SIG-M5 (cell line): ENCODE results near the gene ANO10.
"Not testable (repeated sequence)": the region's sequence is repeated elsewhere in the genome, so short reads cannot be mapped to it uniquely, and the experiment has no call there.

ENCODE experiments used
- DNase-seq: peaks from one replicate; lab custom pipeline; 2025; lab: John Stamatoyannopoulos, UW

ANO10 gene, protein sequence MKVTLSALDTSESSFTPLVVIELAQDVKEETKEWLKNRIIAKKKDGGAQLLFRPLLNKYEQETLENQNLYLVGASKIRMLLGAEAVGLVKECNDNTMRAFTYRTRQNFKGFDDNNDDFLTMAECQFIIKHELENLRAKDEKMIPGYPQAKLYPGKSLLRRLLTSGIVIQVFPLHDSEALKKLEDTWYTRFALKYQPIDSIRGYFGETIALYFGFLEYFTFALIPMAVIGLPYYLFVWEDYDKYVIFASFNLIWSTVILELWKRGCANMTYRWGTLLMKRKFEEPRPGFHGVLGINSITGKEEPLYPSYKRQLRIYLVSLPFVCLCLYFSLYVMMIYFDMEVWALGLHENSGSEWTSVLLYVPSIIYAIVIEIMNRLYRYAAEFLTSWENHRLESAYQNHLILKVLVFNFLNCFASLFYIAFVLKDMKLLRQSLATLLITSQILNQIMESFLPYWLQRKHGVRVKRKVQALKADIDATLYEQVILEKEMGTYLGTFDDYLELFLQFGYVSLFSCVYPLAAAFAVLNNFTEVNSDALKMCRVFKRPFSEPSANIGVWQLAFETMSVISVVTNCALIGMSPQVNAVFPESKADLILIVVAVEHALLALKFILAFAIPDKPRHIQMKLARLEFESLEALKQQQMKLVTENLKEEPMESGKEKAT

DNA sequence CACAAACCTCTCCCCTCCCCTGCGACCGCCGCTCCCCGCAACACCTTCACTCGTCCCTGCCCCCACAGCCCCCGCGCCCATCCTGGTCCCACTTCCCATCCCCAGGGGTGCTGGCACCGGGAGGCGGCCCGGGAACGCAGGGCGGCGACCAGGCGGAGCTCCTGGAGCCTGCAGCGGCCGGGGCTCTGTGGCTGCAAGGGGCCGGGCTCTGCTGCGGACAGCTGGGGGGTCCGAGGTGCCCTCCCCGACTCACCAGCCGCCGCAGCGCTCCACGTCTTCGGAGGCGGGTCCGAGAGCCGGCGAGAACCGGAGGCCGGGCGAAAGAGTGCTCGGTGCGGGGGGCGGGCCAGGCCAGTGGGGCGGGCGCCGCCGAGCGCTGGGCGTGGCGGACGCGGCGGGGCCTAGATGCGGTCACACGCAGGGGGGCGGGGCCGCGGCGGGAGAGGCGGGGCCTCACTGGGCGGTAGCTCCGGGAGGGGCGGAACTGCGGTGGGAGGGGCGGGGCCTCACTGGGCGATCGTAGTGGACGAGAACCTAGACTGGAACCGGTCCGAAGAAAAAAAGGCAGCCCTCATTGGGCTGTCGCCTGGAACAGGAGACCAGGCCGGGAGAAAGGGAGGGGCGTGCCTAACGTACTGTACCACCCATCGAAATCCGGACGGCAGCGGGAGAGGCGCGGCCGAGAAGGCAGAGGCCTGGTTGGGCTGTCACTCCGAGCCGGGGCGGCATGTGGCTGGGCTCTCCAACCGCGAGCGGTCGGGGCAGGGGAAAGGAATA is at the start of gene ANO10:
Gene ANO10, minus strand, starts transcription at position 356 of the 777 bp plus-strand sequence. CDS start 16,159 bp downstream, outside the sequence.
- DNase-seq, result peak; percentile 91

DNA sequence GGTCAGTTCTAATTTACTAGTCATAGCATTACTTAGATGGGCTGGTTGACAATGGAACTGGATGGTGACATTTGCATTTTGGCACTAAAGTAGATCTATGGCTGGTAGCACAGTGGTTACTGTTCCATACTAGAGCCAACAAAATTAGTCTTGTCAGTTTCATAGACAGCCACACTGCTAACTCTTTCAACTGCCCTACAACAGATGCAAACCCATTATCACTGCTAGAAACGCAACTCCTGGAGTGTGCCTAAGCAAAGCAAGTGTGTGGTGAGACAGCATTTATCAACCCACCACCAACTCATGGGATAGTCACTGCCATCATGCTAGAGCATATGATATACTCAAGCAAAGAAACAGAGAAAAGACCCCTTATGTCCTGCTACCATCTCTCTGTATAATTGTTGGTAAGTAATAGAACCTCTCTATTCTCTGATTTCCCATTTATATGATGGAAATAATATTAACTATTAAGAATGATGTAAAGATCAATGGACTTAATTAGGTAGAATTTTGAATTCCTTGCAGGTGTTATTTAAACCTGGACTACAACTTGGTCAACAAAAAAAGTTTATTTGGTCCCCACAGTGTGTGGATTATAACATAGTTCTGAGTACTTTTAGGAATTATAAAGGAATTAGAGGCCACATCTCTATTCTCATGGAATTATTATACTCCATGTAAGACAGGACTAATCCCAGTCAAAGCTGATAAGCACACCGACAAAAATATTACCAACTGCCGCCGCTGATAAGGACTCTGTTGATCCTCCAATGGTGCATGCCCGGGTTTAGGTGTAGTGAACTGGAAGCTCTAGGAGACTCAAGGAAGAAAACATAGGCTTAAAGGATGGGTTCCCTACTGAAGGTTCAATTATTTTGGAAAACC is 49.1 kb upstream of the ANO10 start:
- no peak for DNase-seq

DNA sequence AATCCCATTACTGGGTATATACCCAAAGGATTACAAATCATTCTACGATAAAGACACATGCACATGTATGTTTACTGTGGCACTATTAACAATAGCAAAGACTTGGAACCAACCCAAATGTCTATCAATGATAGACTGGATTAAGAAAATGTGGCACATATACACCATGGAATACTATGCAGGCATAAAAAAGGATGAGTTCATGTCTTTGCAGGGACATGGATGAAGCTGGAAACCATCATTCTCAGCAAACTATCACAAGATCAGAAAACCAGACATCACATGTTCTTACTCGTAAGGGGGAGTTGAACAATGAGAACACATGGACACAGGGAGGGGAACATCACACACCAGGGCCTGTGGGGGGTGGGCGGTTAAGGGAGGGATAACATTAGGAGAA is 43.2 kb upstream of the ANO10 start:
- DNase-seq, result not testable (repeated sequence)

DNA sequence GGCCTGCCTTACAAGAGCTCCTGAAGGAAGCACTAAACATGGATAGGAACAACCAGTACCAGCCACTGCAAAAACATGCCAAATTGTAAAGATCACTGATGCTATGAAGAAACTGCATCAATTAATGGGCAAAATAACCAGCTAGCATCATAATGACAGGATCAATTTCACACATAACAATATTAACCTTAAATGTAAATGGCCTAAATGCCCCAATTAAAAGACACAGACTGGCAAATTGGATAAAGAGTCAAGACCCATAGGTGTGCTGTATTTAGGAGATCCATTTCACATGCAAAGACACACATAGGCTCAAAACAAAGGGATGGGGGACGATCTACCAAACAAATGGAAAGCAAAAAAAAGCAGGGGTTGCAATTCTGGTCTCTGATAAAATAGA is 39.6 kb upstream of the ANO10 start:
- DNase-seq, result not testable (repeated sequence)

DNA sequence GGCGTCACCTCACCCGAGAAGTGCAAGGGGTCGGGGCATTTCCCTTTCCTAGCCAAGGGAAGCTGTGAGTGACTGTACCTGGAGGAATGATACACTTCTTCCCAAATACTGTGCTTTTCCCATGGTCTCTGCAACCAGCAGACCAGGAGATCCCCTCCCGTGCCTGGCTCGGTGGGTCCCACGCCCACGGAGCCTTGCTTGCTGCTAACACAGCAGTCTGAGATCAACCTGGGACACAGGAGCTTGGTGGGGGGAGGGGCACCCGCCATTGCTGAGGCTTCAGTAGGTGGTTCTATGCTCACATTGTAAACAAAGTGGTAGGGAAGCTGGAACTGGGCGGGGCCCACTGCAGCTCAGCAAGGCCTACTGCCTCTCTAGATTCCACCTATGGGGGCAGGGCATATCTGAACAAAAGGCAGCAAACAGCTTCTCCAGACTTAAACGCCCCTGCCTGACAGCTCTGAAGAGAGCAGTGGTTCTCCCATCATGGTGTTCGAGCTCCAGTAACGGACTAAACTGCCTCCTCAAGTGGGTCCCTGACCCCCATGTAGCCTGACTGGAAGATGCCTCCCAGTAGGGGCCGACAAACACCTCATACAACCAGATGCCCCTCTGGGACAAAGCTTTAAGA is 37.6 kb upstream of the ANO10 start:
- no peak for DNase-seq

DNA sequence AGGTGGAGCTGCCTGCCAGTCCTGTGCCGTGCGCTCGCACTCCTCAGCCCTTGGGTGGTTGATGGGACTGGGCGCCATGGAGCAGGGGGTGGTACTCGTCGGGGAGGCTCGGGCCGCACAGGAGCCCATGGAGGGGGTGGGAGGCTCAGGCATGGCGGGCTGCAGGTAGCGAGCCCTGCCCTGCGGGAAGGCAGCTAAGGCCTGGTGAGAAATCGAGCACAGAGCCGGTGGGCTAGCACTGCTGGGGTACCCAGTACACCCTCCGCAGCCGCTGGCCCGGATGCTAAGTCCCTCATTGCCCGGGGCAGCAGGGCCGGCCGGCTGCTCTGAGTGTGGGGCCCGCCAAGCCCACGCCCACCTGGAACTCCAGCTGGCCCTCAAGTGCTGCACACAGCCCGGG is 34.6 kb upstream of the ANO10 start:
- DNase-seq, result not testable (repeated sequence)

DNA sequence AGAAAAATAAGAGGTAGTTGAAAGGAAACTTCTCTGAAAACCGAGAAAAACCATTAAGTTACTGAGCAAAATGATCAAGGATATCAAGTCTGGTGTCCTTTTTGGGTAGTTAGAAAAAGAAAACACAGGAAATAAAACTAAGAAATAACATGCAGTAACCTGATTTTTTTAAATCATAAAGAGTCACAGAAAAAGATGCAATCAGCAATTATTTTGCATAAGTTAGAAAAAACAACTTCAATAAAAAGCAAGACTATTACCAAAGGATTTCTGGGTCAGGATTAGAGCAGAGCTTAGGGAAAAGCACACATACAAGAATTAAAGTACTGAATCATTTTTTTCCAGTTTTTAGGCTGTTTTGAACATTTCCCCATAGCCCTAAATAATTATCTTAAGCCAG is 28.5 kb upstream of the ANO10 start:
- no peak for DNase-seq

DNA sequence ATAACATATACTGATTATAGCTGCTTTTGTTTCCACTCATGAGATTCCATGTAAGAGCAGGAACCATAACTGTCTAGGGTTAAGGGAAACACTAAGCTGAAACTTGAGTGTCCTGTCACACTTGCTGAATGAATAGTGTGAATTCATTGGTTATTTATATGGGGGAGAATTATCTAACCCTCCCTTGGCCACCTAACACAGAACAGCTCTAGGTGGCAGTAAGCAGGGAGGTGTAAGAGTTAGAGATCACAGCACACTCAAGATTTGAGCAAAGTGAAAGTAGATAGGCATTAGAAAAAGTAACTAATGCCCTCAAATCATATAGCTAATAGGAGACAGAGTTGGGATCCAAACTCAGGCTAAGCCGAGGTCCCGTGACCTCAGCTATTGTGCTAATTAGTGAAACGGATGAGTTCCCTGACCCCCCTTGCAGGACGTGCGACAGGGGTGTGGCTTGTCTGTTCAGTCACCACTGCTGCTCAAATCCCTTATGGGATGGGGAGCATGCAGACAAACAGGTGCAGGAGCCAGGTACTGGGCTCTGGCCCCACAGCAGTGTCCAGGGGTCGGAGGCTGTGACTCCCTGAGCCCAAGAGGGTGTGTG is 27.7 kb upstream of the ANO10 start:
- no peak for DNase-seq

DNA sequence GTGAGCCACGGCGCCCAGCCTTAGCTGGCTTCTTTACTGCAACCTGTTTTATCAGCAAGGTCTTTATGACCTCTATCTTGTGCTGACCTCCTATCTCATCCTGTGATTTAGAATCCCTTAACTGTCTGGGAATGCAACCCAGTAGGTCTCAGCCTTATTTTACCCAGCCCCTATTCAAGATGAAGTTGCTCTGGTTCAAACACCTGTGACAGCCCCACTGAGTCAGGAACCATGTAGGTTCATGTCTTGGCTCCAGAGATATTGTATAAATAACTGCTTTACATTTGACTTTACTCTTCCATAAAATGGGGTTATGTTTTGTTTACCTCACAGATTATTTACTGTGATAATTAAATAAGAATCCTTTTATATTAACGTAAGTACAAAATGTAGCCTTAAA is 27.1 kb upstream of the ANO10 start:
- no peak for DNase-seq

DNA sequence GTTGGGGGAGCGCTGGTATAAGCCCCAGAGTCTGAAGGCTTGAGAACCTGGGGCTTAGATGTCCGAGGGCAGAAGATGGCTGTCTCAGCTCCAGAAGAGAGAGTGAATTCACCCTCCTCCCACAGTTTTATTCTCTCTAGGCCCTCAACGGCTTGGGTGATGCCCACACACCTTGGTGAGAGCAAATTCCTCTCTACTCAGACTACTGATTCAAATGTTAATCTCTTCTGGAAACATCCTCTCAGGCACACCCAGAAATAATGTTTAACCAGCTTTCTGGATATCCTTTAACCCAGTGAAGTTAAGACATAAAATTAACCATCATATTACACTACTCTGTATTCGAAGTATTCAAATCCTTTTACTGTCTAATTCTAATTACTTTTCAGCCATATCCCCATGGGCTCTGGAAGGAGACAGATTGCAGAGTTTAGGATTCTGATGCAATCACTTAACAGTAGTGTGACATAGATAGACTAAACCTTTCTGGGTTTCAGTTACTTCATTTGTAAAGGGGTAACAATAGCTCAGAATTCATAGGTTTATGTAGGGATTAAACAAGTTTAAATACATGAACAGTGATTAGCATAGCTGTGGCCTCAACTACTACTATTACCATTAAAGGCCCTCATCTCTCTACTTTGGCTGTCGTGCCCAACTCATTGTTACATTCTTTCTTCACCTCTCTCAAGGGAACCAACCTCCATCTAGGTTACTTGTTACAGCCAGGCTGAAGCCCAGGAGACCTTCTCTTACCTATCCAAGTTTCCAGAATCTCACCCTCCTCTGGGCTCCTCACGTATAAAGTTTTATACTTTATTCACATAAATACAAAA is 25.7 kb upstream of the ANO10 start:
- DNase-seq, result no peak

DNA sequence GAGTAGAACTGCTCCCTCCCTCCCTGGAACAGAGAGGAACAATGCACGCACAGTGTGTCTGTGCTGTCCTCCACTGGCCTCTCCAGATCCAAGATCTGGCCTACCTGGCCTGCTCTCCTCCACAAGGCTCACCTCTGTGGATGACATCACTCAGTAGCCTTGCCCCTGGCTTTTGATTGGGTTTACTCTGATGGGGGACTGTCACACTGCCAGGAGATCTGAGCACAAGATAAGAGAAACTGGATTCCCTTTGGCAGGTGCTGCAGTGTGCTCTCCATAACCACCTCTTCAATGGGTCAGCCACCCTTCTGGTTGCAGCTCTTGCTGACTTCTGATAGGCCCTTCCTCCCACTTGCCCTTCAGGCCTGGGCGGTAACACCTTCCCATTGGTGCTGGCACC is 22.6 kb upstream of the ANO10 start:
- DNase-seq, result no peak

DNA sequence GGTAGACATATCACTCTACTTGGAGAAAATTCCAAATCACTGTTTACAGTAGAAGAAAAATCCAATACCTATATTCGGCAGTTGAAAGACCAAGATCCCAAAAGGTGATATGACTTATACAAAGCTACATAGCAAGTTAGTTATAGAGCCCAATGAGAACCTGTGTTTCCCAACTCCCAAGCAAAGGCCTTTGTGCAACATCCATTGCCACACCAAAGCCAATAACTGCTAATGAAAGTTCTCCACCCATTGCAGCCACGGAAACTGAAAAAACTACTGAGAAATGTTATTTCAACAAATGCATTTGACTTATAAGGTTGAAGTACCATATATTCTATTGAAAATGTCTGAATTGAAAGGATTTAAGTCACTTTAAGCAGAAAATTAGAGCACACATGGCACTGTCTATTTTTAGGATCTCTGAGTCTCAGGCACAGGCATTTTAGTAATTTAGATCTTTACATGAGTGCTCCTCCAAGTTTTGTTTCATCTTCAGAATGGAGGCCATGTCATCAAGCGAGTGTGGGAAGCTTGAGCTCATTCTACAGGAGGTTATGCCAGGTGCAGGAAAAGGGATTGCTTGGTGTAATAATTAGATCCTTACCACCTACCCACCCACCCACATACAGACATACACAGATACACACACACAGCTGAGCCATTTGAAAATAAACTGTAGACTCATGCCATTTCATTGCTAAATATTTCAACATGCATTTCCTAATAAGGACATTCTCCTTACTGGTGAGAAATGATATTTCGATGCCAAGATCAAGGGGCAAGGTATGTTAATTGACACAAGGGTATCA is 19.7 kb upstream of the ANO10 start:
- peak; percentile 17 for DNase-seq

DNA sequence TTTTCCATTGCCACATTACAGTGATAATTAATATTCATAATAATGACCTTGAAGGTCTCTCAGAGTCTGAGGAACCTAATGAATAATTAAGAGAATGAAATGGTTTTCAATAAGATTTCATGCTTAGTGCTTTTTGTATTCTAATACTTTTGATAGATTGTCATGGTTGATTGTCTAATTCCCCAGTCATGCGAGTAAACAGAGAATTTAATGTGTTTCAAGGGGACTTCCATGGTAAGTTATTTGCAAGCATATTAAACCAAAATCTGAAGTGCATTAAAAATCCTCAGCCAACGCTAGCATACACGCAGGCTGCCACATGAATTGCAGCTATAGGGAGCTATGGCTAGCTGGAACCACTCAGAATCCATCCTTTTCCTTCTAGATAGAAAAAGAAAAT is 18.9 kb upstream of the ANO10 start:
- no peak for DNase-seq

DNA sequence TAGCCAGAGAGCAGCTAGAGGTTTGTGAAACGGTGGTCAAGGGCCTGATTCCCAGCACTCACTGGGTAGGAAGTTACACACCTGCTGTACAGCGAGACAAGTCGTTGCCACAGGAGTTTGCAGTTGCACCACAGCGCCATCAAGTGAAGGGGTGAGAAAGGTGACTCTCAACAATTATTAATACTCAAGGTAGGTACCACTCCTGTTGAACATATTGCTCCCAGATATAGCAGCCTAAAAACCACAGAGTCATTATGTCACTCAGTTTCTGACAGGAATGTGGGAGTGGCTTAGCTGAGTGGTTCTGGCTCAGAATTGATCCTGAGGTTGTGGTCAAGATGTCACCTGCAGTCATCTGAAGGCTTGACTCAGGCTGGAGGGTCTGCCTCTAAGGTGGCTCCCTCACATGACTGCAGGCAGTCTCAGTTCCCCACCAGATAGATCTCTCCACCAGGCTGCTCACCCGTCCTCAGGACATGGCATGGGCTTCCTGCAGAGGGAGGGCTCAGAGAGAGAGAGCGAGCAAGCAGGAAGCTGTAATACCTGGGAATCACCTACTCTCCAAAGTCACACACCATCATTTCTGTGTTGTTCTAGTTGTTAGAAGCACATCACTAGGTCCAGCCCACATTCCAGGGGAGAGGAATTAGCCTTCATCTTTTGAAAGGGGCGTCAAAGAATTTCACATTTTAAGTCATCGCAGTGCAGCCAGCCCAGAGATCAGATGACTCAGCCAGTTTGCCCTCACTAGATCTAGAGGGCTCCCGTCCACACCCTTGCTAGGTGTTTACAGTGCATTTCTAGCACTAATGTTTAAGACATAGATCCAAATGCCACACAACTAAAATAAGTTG is 17.0 kb upstream of the ANO10 start:
- DNase-seq, result no peak

DNA sequence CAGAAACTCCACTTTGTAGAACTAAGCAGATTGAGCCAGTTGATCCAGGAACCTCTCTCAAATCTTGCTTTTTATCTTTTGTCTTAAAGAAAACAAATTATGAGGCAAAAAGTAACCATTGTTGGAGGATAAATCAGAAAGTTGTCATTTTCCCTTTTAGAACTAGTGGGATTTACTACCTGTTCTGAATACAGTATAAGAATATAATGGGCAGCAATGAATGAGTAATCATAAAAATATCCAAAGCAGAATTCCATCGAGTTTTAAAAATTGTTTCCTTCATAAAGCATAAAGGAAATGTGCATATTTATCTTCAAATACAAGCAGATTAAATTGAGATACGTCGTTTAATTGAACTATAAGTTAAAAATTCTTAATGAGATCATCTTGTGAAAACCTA is 15.9 kb upstream of the ANO10 start:
- no peak for DNase-seq

DNA sequence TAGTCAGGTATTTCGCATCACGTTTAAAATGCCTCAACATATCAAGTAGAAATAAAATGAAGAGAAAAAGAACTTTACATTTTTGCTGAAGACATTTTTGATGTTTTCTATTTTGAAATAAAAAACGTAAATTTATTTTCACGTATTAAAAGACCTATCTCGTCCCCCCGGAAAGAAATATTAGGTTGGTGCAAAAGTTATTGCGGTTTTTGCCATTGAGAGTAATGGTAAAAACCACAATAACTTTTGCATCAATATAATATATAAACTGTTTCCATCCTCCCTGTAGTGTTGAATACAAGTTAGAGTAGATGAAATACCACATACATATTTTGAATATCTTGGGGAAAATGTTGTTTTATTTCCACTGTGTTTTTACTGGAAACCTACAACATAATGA is 11.2 kb upstream of the ANO10 start:
- DNase-seq, result no peak

DNA sequence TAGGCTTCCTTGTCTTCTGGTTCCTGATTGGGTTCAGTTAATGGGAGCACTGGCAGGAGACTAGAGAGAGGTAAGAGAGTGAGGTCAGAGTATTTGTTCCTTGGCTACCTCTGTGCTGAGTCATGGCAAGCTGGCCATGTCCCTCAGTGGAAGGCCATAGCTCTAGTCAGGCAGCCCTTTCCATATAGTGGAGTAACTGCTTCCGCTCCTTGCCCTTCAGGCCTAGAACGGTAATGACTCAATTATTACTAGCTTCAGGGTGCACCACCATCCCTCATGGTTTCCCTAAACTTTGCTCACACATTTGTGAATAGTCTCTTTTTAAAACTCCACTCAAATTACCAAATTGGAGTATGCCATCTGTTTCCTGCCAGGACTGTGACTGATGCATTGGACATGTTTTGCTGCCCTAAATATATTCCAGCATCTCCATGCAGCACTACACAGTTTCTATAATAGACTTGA is 10.5 kb upstream of the ANO10 start:
- no peak for DNase-seq

DNA sequence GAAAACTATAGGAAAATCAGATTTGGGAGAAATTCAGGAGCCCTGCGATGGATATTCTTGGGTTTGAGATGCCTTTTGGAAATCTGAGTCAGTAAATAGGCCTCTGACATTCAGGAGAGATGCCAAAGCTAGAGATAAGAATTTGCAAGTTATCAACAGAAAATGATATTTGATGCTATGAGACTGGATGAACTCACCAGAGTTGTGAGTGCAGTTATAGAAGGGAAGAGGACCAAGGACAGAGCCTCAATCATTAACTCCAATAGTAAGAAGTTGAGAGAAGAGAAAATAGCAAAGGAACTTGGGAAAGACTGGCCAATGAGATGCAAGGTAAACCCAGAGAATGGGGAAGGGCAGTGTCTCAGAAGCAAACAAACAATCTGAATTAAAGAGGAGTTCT is 7.9 kb upstream of the ANO10 start:
- no peak for DNase-seq
